Liver (tissue), 3 donors: ENCODE data around the gene FAM3B.

Experiments
- ATF3 ChIP-seq: IDR thresholded peaks from 2 replicates; pipeline ENCODE4 v1.6.1; 2016; ENCODE audit warnings: antibody characterized with exemption
- CTCF ChIP-seq: fragments of 150-350 bp; IDR thresholded peaks from 2 replicates; pipeline ENCODE4 v1.5.1; 2017; ENCODE audit warnings: improper control_type of control experiment, low read depth, low read length; ENCODE audit not compliant: missing input control
- EGR1 ChIP-seq, 2 donors: IDR thresholded peaks; 2 replicates each; pipeline ENCODE4 v1.6.1; 2016 to 2018; ENCODE audit warnings: antibody characterized with exemption in 2 of 2, low read depth in 2 of 2
- GABPA ChIP-seq, 2 donors: IDR thresholded peaks in 1 of 2; conservative IDR thresholded peaks in 1 of 2; 2 replicates each; pipeline ENCODE4 v1.6.1; 2016; ENCODE audit warnings: antibody characterized with exemption in 2 of 2, mild to moderate bottlenecking in 1 of 2, moderate library complexity in 1 of 2
- HNF4G ChIP-seq: IDR thresholded peaks from 2 replicates; pipeline ENCODE4 v1.6.1; 2016; ENCODE audit warnings: antibody characterized with exemption
- JUND ChIP-seq, 2 donors: IDR thresholded peaks; 2 replicates each; pipeline ENCODE4 v1.6.1; 2016; ENCODE audit warnings: antibody characterized with exemption in 2 of 2
- MAX ChIP-seq: IDR thresholded peaks from 2 replicates; pipeline ENCODE4 v1.6.1; 2016; ENCODE audit warnings: antibody characterized with exemption
- RAD21 ChIP-seq, 2 donors: IDR thresholded peaks; 2 replicates each; pipeline ENCODE4 v1.6.1; 2016; ENCODE audit warnings: antibody characterized with exemption in 2 of 2, mild to moderate bottlenecking in 2 of 2
- REST ChIP-seq: IDR thresholded peaks from 2 replicates; pipeline ENCODE4 v1.6.1; 2016; ENCODE audit warnings: antibody characterized with exemption, mild to moderate bottlenecking
- RXRA ChIP-seq, 2 donors: IDR thresholded peaks; 2 replicates each; pipeline ENCODE4 v1.6.1; 2017 to 2018; ENCODE audit warnings: antibody characterized with exemption in 2 of 2, mild to moderate bottlenecking in 1 of 2
- YY1 ChIP-seq: IDR thresholded peaks from 2 replicates; pipeline ENCODE4 v1.6.1; 2016; ENCODE audit warnings: antibody characterized with exemption, mild to moderate bottlenecking
- ZBTB33 ChIP-seq: IDR thresholded peaks from 2 replicates; pipeline ENCODE4 v1.6.1; 2016; ENCODE audit warnings: antibody characterized with exemption
- donor health status: healthy.
- donor health status: healthy.

- TF ChIP-seq GABPA (IDR thresholded peaks at IDR 0.05 in 1 of 2, conservative IDR thresholded peaks at IDR 0.05 in 1 of 2): no peak
- TF ChIP-seq CTCF: no peak
- TF ChIP-seq ZBTB33: no peak
- TF ChIP-seq YY1: no peak
- TF ChIP-seq REST: no peak
- no peak for TF ChIP-seq ATF3
- TF ChIP-seq HNF4G: no peak
- no peak for TF ChIP-seq JUND (IDR thresholded peaks at IDR 0.05)
- no peak for TF ChIP-seq RAD21 (IDR thresholded peaks at IDR 0.05)
- no peak for TF ChIP-seq MAX
- no peak for TF ChIP-seq RXRA (IDR thresholded peaks at IDR 0.05)
- TF ChIP-seq EGR1 (IDR thresholded peaks at IDR 0.05; ENCODE audit: low read depth in 2 of 2): no peak
Observed at GRCh38 chr21:41378849-41379248, 62.2 kb downstream of the FAM3B start.
